Neural cell (in vitro differentiated cells): ENCODE measurements around the gene UPK1B. TPM values are rescaled to one million over a fixed set of nuclear protein-coding genes. Genes with fewer than 3 reads are reported as not detected.

Source experiments
- H2AFZ ChIP-seq: fragments of 200-600, 300-800 bp; sonication (generic), shearing (Covaris generic); 2 replicates; pipeline ENCODE4 v1.6.0; 2014; ENCODE audit warnings: low read depth, mild to moderate bottlenecking, antibody characterized with exemption, low read length, moderate library complexity
- H3F3A ChIP-seq: fragments of 200-600 bp; shearing (Covaris generic); 2 replicates; pipeline ENCODE4 v1.6.1; 2016; ENCODE audit warnings: mild to moderate bottlenecking, moderate library complexity, mixed read lengths, antibody characterized with exemption, low read length; ENCODE audit not compliant: insufficient read depth, poor library complexity, severe bottlenecking
- H3K27ac ChIP-seq: fragments of 200-600, 300-800 bp; sonication (generic), shearing (Covaris generic); 2 replicates; pipeline ENCODE4 v1.5.1; 2014; ENCODE audit warnings: mild to moderate bottlenecking, low read length, moderate library complexity
- H3K27me3 ChIP-seq: fragments of 300-800, 200-600 bp; sonication (generic), shearing (Covaris generic); 2 replicates; pipeline ENCODE4 v1.6.0; 2014; ENCODE audit warnings: mild to moderate bottlenecking, low read depth, low read length, moderate library complexity; ENCODE audit not compliant: insufficient read depth
- H3K36me3 ChIP-seq: fragments of 300-800, 200-600 bp; sonication (generic), shearing (Covaris generic); 2 replicates; pipeline ENCODE4 v1.5.1; 2014; ENCODE audit warnings: mild to moderate bottlenecking, antibody characterized with exemption, low read length, moderate library complexity; ENCODE audit not compliant: insufficient read depth
- H3K4me2 ChIP-seq: fragments of 300-800, 200-600 bp; sonication (generic), shearing (Covaris generic); 2 replicates; pipeline ENCODE4 v1.6.0; 2014; ENCODE audit warnings: mild to moderate bottlenecking, low read length
- H3K4me3 ChIP-seq: fragments of 300-800, 200-600 bp; sonication (generic), shearing (Covaris generic); 2 replicates; pipeline ENCODE4 v1.5.1; 2014; ENCODE audit warnings: mild to moderate bottlenecking, low read length, moderate library complexity
- H3K79me2 ChIP-seq: fragments of 200-600 bp; shearing (Covaris generic); replicated peaks from 2 replicates; pipeline ENCODE4 v1.6.0; 2014; ENCODE audit warnings: mild to moderate bottlenecking, low read length, moderate library complexity; ENCODE audit not compliant: insufficient read depth
- H3K9ac ChIP-seq: fragments of 300-800, 200-600 bp; sonication (generic), shearing (Covaris generic); 2 replicates; pipeline ENCODE4 v1.6.1; 2016; ENCODE audit warnings: mild to moderate bottlenecking, low read length, mixed read lengths
- H3K9me2 ChIP-seq: fragments of 200-600 bp; shearing (Covaris generic); 2 replicates; pipeline ENCODE4 v1.6.1; 2016; ENCODE audit warnings: mild to moderate bottlenecking, low read length, mixed read lengths; ENCODE audit not compliant: insufficient read depth
- H3K9me3 ChIP-seq: fragments of 200-600, 300-800 bp; sonication (generic), shearing (Covaris generic); 2 replicates; pipeline ENCODE4 v1.6.1; 2016; ENCODE audit warnings: mild to moderate bottlenecking, mixed run types, low read length, moderate library complexity, mixed read lengths
- H4K20me1 ChIP-seq: fragments of 200-600 bp; shearing (Covaris generic); 2 replicates; pipeline ENCODE4 v1.6.1; 2016; ENCODE audit warnings: mild to moderate bottlenecking, mixed run types; ENCODE audit not compliant: insufficient read depth
- EP300 ChIP-seq: fragments of 450-650 bp; conservative IDR thresholded peaks from 2 replicates; pipeline ENCODE4 v1.6.1; 2014; ENCODE audit warnings: antibody characterized with exemption, mild to moderate bottlenecking, moderate library complexity; ENCODE audit not compliant: poor library complexity, severe bottlenecking
- EZH2 ChIP-seq: fragments of 200-600, 300-800 bp; shearing (Covaris generic), sonication (generic); IDR thresholded peaks from 2 replicates; pipeline ENCODE4 v1.6.1; 2014; ENCODE audit warnings: antibody characterized with exemption, low read length, borderline replicate concordance, mild to moderate bottlenecking; ENCODE audit not compliant: insufficient read depth, poor library complexity, severe bottlenecking
- MXI1 ChIP-seq: fragments of 450-650 bp; conservative IDR thresholded peaks from 2 replicates; pipeline ENCODE4 v1.6.1; 2014; ENCODE audit warnings: antibody characterized with exemption, mild to moderate bottlenecking; ENCODE audit not compliant: poor library complexity, severe bottlenecking
- POLR2AphosphoS5 ChIP-seq: IDR thresholded peaks from 2 replicates; pipeline ENCODE4 v1.6.1; 2012
- RAD21 ChIP-seq: fragments of 450-650 bp; conservative IDR thresholded peaks from 2 replicates; pipeline ENCODE4 v1.6.1; 2014; ENCODE audit warnings: antibody characterized with exemption, mild to moderate bottlenecking, moderate library complexity
- SMC3 ChIP-seq: fragments of 450-650 bp; conservative IDR thresholded peaks from 2 replicates; pipeline ENCODE4 v1.6.1; 2014; ENCODE audit warnings: antibody characterized with exemption, mild to moderate bottlenecking, moderate library complexity; ENCODE audit not compliant: poor library complexity
- TAF1 ChIP-seq: IDR thresholded peaks from 2 replicates; pipeline ENCODE4 v1.6.1; 2012; ENCODE audit warnings: low read depth
- polyA plus RNA-seq: library from polyadenylated mRNA; depleted of rRNA; stranded (reverse); fragments of >200 nt; gene quantifications from 2 replicates; pipeline ENCODE4 v1.2.3, GENCODE V29; 2014
- TF ChIP-seq, protein P1 (sequence below): fragments of 450-650 bp; IDR thresholded peaks from 2 replicates; pipeline ENCODE4 v1.5.1; 2014; ENCODE audit warnings: antibody characterized with exemption, mild to moderate bottlenecking, moderate library complexity; ENCODE audit not compliant: poor library complexity, severe bottlenecking
- TF ChIP-seq, protein P2 (sequence below): IDR thresholded peaks from 2 replicates; pipeline ENCODE4 v1.6.1; 2012; ENCODE audit warnings: borderline replicate concordance

Gene UPK1B
- polyA plus RNA-seq, 1 donor from 2014 or later, result not detected

DNA sequence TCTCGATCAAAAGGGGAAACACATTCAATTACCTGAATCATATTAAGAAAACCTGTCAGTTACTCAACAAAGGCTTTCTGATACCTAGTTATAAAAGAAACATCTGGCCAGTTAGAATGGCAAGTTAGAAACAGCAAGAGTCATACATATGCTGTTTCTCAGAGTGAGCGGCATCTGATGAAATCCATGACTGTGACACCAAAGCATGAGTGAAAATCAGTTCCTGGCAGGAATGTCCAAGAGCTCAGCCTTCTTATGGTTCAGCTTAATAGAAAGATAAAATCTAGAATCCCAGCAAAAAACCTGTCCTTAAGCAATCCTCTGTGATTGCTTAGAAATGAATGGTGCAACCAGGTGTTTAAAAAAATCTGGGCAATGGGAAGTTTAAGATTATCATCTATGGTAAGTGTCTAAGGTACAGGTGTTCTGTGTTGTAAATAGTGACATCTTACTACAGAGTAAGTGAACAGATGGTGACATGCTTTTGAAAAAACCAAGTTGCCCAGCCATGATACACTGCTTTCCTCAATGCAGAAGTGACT lies 48.5 kb downstream of the UPK1B start:
- H3K9me2 ChIP-seq, result no peaks in the 10 kb centered on the region
- no peak for TF ChIP-seq SMC3
- TF ChIP-seq EZH2, result no peak
- TF ChIP-seq, protein P1, sequence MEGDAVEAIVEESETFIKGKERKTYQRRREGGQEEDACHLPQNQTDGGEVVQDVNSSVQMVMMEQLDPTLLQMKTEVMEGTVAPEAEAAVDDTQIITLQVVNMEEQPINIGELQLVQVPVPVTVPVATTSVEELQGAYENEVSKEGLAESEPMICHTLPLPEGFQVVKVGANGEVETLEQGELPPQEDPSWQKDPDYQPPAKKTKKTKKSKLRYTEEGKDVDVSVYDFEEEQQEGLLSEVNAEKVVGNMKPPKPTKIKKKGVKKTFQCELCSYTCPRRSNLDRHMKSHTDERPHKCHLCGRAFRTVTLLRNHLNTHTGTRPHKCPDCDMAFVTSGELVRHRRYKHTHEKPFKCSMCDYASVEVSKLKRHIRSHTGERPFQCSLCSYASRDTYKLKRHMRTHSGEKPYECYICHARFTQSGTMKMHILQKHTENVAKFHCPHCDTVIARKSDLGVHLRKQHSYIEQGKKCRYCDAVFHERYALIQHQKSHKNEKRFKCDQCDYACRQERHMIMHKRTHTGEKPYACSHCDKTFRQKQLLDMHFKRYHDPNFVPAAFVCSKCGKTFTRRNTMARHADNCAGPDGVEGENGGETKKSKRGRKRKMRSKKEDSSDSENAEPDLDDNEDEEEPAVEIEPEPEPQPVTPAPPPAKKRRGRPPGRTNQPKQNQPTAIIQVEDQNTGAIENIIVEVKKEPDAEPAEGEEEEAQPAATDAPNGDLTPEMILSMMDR, result no peak
- no peak for TF ChIP-seq POLR2AphosphoS5
- TF ChIP-seq TAF1, result no peak
- no peak for TF ChIP-seq MXI1
- TF ChIP-seq EP300, result no peak
- TF ChIP-seq, protein P2, sequence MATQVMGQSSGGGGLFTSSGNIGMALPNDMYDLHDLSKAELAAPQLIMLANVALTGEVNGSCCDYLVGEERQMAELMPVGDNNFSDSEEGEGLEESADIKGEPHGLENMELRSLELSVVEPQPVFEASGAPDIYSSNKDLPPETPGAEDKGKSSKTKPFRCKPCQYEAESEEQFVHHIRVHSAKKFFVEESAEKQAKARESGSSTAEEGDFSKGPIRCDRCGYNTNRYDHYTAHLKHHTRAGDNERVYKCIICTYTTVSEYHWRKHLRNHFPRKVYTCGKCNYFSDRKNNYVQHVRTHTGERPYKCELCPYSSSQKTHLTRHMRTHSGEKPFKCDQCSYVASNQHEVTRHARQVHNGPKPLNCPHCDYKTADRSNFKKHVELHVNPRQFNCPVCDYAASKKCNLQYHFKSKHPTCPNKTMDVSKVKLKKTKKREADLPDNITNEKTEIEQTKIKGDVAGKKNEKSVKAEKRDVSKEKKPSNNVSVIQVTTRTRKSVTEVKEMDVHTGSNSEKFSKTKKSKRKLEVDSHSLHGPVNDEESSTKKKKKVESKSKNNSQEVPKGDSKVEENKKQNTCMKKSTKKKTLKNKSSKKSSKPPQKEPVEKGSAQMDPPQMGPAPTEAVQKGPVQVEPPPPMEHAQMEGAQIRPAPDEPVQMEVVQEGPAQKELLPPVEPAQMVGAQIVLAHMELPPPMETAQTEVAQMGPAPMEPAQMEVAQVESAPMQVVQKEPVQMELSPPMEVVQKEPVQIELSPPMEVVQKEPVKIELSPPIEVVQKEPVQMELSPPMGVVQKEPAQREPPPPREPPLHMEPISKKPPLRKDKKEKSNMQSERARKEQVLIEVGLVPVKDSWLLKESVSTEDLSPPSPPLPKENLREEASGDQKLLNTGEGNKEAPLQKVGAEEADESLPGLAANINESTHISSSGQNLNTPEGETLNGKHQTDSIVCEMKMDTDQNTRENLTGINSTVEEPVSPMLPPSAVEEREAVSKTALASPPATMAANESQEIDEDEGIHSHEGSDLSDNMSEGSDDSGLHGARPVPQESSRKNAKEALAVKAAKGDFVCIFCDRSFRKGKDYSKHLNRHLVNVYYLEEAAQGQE, result no peak
- H3K4me3 ChIP-seq, result no peak overlapping the region
- no peak overlapping the region for H3K4me2 ChIP-seq
- H3F3A ChIP-seq, result no peaks in the 10 kb centered on the region
- H4K20me1 ChIP-seq, result no peaks in the 10 kb centered on the region
- no peak overlapping the region for H3K27ac ChIP-seq
- H3K9me3 ChIP-seq, result no peaks in the 10 kb centered on the region
- no peaks in the 10 kb centered on the region for H3K27me3 ChIP-seq
- no peaks in the 10 kb centered on the region for H3K36me3 ChIP-seq
- H2AFZ ChIP-seq, result no peak overlapping the region
- no peak overlapping the region for H3K9ac ChIP-seq
- no peaks in the 10 kb centered on the region for H3K79me2 ChIP-seq

DNA sequence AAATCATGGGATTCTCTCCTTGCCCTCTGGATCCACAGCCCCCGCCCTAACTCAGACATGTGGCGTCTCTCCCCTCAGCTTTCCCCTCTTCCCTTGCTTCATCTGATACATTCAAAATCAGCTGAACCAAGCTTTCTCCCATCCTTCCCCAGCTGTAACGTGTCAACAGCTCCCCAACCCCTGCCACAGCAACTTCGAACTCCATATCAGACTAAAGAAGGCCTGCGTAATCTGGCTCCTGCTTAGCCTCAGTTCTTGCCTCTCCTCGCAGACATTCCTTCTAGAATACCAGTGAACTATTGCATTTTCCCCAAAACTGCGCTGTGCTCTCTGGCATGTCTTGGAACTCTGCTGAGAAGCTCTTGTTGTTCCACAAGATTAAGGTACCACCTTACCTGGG lies 49.0 kb downstream of the UPK1B start:
- Histone ChIP-seq H2AFZ (no peak overlapping the region), H4K20me1 (no peaks in the 10 kb centered on the region), H3K36me3 (no peaks in the 10 kb centered on the region), H3K27ac (no peak overlapping the region), H3K4me2 (no peak overlapping the region), H3K9ac (no peak overlapping the region), H3F3A (no peaks in the 10 kb centered on the region), H3K27me3 (no peaks in the 10 kb centered on the region), H3K79me2 (no peaks in the 10 kb centered on the region), H3K9me2 (no peaks in the 10 kb centered on the region), H3K9me3 (no peaks in the 10 kb centered on the region), H3K4me3 (no peak overlapping the region)
- no peak for TF ChIP-seq MXI1
- no peak for TF ChIP-seq RAD21
- TF ChIP-seq EP300, result no peak
- TF ChIP-seq, protein P1, result no peak
- TF ChIP-seq EZH2, result no peak
- TF ChIP-seq, protein P2, result no peak
- TF ChIP-seq TAF1, result no peak
- no peak for TF ChIP-seq POLR2AphosphoS5
- TF ChIP-seq SMC3, result no peak
